A549 (cell line): ENCODE measurements around the gene DLG2. TPM values are rescaled to one million over a fixed set of nuclear protein-coding genes. Genes with fewer than 3 reads are reported as not detected.

Experiments
- ATAC-seq, 2 experiments: fragments of 200-7000 bp in 1 of 2; fragments of >200 bp in 1 of 2; cut with Nextera tagmentation in 1 of 2; cut with Tn5 transposase in 1 of 2; 3 replicates each; pipeline versions ENCODE4 v1.8.0 to v1.9.1; 2018 to 2020; ENCODE audit warnings: mild to moderate bottlenecking in 1 of 2, moderate library complexity in 1 of 2
- CTCF ChIA-PET: fragments of 300-600 bp; sonication (Branson Sonifier 250); formaldehyde crosslinking; extraction: SDS; loops from one replicate; lab custom pipeline; 2021; ENCODE audit warnings: antibody characterized with exemption, inconsistent platforms; lab: Yijun Ruan, JAX
- POLR2A ChIA-PET: fragments of 350-600 bp; formaldehyde crosslinking; extraction: SDS; loops from one replicate; lab custom pipeline; 2021; ENCODE audit warnings: antibody characterized with exemption, inconsistent platforms; lab: Yijun Ruan, JAX
- DNase-seq, 2 experiments: peaks; one replicate each; pipeline versions ENCODE4 v3.0.0 to v3.0.0-alpha.2; 2011 to 2016; ENCODE audit warnings: low read depth in 1 of 2, low spot score in 1 of 2
- FAIRE-seq: peaks from 2 replicates; lab custom pipeline; 2011; peaks lifted over from hg19 to GRCh38; lab: Jason Lieb, UNC
- H3K27ac ChIP-seq, 2 experiments: fragments of >200 bp; sonication (Bioruptor Twin); formaldehyde crosslinking; 3 replicates each; pipeline ENCODE4 v1.5.1; 2016 to 2017
- H3K4me1 ChIP-seq: fragments of >200 bp; sonication (Bioruptor Twin); formaldehyde crosslinking; 3 replicates; pipeline ENCODE4 v1.6.1; 2016
- H3K4me2 ChIP-seq: fragments of >200 bp; sonication (Bioruptor Twin); formaldehyde crosslinking; 3 replicates; pipeline ENCODE4 v1.6.1; 2016
- H3K4me3 ChIP-seq: fragments of >200 bp; sonication (Bioruptor Twin); formaldehyde crosslinking; 3 replicates; pipeline ENCODE4 v1.5.1; 2016
- H3K9me3 ChIP-seq: fragments of >200 bp; sonication (Bioruptor Twin); formaldehyde crosslinking; 3 replicates; pipeline ENCODE4 v1.6.1; 2016
- CBX2 ChIP-seq: fragments of 200-600 bp; sonication (generic); IDR thresholded peaks from 2 replicates; pipeline ENCODE4 v1.6.1; 2016; ENCODE audit warnings: low read depth, mild to moderate bottlenecking, borderline replicate concordance
- EHF ChIP-seq: fragments of 250-450 bp; sonication (Bioruptor Pico); IDR thresholded peaks from 2 replicates; pipeline ENCODE4 v1.5.0; 2020; ENCODE audit warnings: mild to moderate bottlenecking
- EHMT2 ChIP-seq: fragments of 200-600 bp; sonication (generic); IDR thresholded peaks from 2 replicates; pipeline ENCODE4 v1.6.1; 2016; ENCODE audit warnings: antibody characterized with exemption, low read depth, mild to moderate bottlenecking, moderate library complexity
- ELK1 ChIP-seq: fragments of 150-350 bp; IDR thresholded peaks from 2 replicates; pipeline ENCODE4 v1.6.1; 2014; ENCODE audit warnings: low read depth, mild to moderate bottlenecking, low read length
- EP300 ChIP-seq, 2 experiments: fragments of >200 bp; sonication (Bioruptor Twin); formaldehyde crosslinking; IDR thresholded peaks; 2 replicates in 1 of 2; 3 replicates in 1 of 2; pipeline ENCODE4 v1.6.1; 2016 to 2017
- HDAC2 ChIP-seq: fragments of 200-600 bp; sonication (generic); IDR thresholded peaks from 2 replicates; pipeline ENCODE4 v1.6.1; 2016
- HOXB13 ChIP-seq: fragments of 250-450 bp; sonication (Bioruptor Pico); IDR thresholded peaks from 2 replicates; pipeline ENCODE4 v1.5.0; 2020; ENCODE audit warnings: low read depth, mild to moderate bottlenecking, moderate library complexity
- HOXB5 ChIP-seq: fragments of 250-450 bp; sonication (Bioruptor Pico); IDR thresholded peaks from 2 replicates; pipeline ENCODE4 v1.5.0; 2020; ENCODE audit warnings: mild to moderate bottlenecking, moderate library complexity
- KDM1A ChIP-seq: fragments of 200-600 bp; sonication (generic); IDR thresholded peaks from 2 replicates; pipeline ENCODE4 v1.6.1; 2016; ENCODE audit warnings: low read depth, mild to moderate bottlenecking
- KDM5A ChIP-seq: fragments of 200-600 bp; sonication (generic); IDR thresholded peaks from 2 replicates; pipeline ENCODE4 v1.6.1; 2016; ENCODE audit warnings: antibody characterized with exemption, mild to moderate bottlenecking
- MAFK ChIP-seq: fragments of 450-650 bp; IDR thresholded peaks from 2 replicates; pipeline ENCODE4 v1.6.1; 2014; ENCODE audit not compliant: partially characterized antibody
- NPAS2 ChIP-seq: fragments of 250-450 bp; sonication (Bioruptor Pico); IDR thresholded peaks from 2 replicates; pipeline ENCODE4 v1.8.0; 2022; ENCODE audit warnings: mild to moderate bottlenecking, moderate library complexity, borderline replicate concordance
- POLR2A ChIP-seq: IDR thresholded peaks from 2 replicates; pipeline ENCODE4 v1.6.1; 2012; ENCODE audit warnings: mild to moderate bottlenecking, low read length
- POLR2AphosphoS2 ChIP-seq: conservative IDR thresholded peaks from 2 replicates; pipeline ENCODE4 v1.6.1; 2012; ENCODE audit warnings: low read length, improper control_type of control experiment, inconsistent platforms
- RAD21 ChIP-seq, 2 experiments: fragments of >200 bp in 1 of 2; sonication (Bioruptor Twin) in 1 of 2; formaldehyde crosslinking in 1 of 2; IDR thresholded peaks in 1 of 2; conservative IDR thresholded peaks in 1 of 2; 2 replicates in 1 of 2; 3 replicates in 1 of 2; pipeline ENCODE4 v1.6.1; 2012 to 2018; ENCODE audit warnings: inconsistent platforms in 1 of 2
- RCOR1 ChIP-seq: fragments of 150-350 bp; IDR thresholded peaks from 2 replicates; pipeline ENCODE4 v1.6.1; 2014; ENCODE audit warnings: antibody characterized with exemption, low read length, low read depth
- REST ChIP-seq: fragments of 200-600 bp; sonication (generic); IDR thresholded peaks from 2 replicates; pipeline ENCODE4 v1.6.1; 2016; ENCODE audit warnings: antibody characterized with exemption, mild to moderate bottlenecking, moderate library complexity
- RFX5 ChIP-seq: fragments of 450-650 bp; IDR thresholded peaks from 2 replicates; pipeline ENCODE4 v1.7.1; 2014; ENCODE audit warnings: antibody characterized with exemption, mild to moderate bottlenecking, moderate library complexity
- RNF2 ChIP-seq: fragments of 200-600 bp; sonication (generic); IDR thresholded peaks from 2 replicates; pipeline ENCODE4 v1.6.1; 2016; ENCODE audit warnings: low read depth, mild to moderate bottlenecking, antibody characterized with exemption, moderate library complexity, borderline replicate concordance
- ZFP36 ChIP-seq: fragments of 450-650 bp; IDR thresholded peaks from 2 replicates; pipeline ENCODE4 v1.6.1; 2014; ENCODE audit warnings: borderline replicate concordance; ENCODE audit not compliant: partially characterized antibody
- WGBS: methylation state at CpG from one replicate; pipeline ENCODE4 v1.1.6; 2017; ENCODE audit errors: missing lambda C conversion rate; 5-methylcytosine and 5-hydroxymethylcytosine counted together
- polyA plus RNA-seq, 4 experiments: library from polyadenylated mRNA; depleted of rRNA in 3 of 4; stranded (reverse); fragments of >200 nt; fragmentation: RNase III in 1 of 4; extraction: RNeasy Plus Mini Kit Qiagen cat#74134 plus additional on column Dnase treatment in 1 of 4; gene quantifications; 2 replicates in 3 of 4; 3 replicates in 1 of 4; pipeline ENCODE4 v1.2.3, GENCODE V29; 2011 to 2017
- TF ChIP-seq, protein P1 (sequence below): fragments of >200 bp; sonication (Bioruptor Twin); formaldehyde crosslinking; IDR thresholded peaks from 3 replicates; pipeline ENCODE4 v1.6.1; 2016
- TF ChIP-seq, protein P2 (sequence below): IDR thresholded peaks from 2 replicates; pipeline ENCODE4 v1.6.1; 2012
- TF ChIP-seq, protein P3 (sequence below): IDR thresholded peaks from 2 replicates; pipeline ENCODE4 v1.6.1; 2012
- TF ChIP-seq, protein P4 (sequence below): fragments of >200 bp; sonication (Bioruptor Twin); formaldehyde crosslinking; IDR thresholded peaks from 3 replicates; pipeline ENCODE4 v1.5.1; 2016

DLG2 gene
- polyA plus RNA-seq, 2 of the 4 experiments (the other 2 are of a cell fraction), result 0.26 to 0.79 TPM

DNA sequence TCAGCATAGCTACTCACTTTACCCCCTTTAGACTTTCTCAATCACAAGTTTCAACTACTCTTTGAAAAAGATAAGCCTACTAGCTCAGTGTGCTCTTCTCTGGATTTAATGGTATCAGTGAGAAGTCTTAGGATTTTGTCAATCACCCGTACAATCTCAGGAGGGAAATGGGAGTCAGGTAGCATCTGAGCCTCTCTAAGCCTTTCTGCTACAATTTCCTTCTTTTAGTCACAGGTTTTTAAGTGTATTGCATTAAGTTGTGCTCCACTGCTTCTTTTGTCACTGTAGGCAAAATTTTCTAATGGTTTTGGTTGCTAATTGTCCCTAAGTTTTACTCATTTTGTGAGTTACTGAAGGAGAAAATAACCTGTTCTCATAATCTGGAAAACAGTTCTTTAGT is 1582.4 kb downstream of the DLG2 start:
- H3K27ac ChIP-seq, result no peak overlapping the region
- POLR2A ChIA-PET, result no interaction called here
- no peak overlapping the region for H3K4me2 ChIP-seq
- ATAC-seq, result no peak
- DNase-seq, result no peak
- CTCF ChIA-PET, result no interaction called here
- H3K9me3 ChIP-seq, result no peaks in the 10 kb centered on the region
- no peaks in the 10 kb centered on the region for H3K4me1 ChIP-seq
- WGBS, result 4% methylated on average over 1 of the region's 1 CpG
- TF ChIP-seq REST, result no peak
- TF ChIP-seq, protein P1, sequence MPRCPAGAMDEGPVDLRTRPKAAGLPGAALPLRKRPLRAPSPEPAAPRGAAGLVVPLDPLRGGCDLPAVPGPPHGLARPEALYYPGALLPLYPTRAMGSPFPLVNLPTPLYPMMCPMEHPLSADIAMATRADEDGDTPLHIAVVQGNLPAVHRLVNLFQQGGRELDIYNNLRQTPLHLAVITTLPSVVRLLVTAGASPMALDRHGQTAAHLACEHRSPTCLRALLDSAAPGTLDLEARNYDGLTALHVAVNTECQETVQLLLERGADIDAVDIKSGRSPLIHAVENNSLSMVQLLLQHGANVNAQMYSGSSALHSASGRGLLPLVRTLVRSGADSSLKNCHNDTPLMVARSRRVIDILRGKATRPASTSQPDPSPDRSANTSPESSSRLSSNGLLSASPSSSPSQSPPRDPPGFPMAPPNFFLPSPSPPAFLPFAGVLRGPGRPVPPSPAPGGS, result no peak
- no peak for TF ChIP-seq NPAS2
- no peak for TF ChIP-seq HOXB5 (CRISPR knock-in tag)
- no peak for TF ChIP-seq EHMT2
- TF ChIP-seq POLR2A, result no peak
- TF ChIP-seq HOXB13 (CRISPR knock-in tag), result no peak
- TF ChIP-seq, all 56 proteins: peak for 0
- no peak for FAIRE-seq
- H3K4me3 ChIP-seq, result no peak overlapping the region

- CTCF ChIA-PET, result no interaction called here
- H3K4me1 ChIP-seq, result no peaks in the 10 kb centered on the region
- no peak for DNase-seq
- POLR2A ChIA-PET, result no interaction called here
- H3K4me3 ChIP-seq, result no peak overlapping the region
- WGBS, result 4% methylated on average over 2 of the region's 2 CpGs
- no peak for ATAC-seq
- H3K9me3 ChIP-seq, result no peaks in the 10 kb centered on the region
- H3K27ac ChIP-seq, result no peak overlapping the region
- TF ChIP-seq RNF2, result no peak
- no peak for TF ChIP-seq MAFK
- TF ChIP-seq RAD21 (conservative IDR thresholded peaks at IDR 0.05 in 1 of 2, IDR thresholded peaks at IDR 0.05 in 1 of 2), result no peak
- no peak for TF ChIP-seq HDAC2
- TF ChIP-seq POLR2AphosphoS2, result no peak
- TF ChIP-seq ZFP36, result no peak
- TF ChIP-seq, protein P2, sequence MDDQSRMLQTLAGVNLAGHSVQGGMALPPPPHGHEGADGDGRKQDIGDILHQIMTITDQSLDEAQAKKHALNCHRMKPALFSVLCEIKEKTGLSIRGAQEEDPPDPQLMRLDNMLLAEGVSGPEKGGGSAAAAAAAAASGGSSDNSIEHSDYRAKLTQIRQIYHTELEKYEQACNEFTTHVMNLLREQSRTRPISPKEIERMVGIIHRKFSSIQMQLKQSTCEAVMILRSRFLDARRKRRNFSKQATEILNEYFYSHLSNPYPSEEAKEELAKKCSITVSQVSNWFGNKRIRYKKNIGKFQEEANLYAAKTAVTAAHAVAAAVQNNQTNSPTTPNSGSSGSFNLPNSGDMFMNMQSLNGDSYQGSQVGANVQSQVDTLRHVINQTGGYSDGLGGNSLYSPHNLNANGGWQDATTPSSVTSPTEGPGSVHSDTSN, result no peak
- no peak overlapping the region for H3K4me2 ChIP-seq
- no peak for FAIRE-seq
These were observed 1590.4 kb downstream of the DLG2 start for GRCh38 chr11:84036664-84037194.

DNA sequence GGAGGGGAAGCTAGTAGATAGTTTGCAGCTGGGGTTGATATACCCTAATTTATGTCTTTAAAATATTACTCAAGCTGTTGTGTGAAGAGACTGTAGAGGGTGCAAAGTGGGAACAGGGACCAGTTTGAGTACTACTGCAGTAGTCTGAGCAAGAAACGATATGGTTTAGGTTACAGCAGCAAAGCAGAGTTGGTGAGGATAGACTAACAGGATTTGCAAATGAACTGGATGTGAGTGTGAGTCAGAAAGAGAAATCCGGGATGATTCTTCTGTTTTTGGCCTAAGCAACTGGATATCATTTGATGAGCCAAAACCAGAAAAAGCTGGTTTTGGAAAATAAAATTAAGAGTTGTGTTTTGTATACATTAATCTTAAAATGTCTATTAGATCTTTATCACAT is 1591.5 kb downstream of the DLG2 start:
- DNase-seq (no peak), ATAC-seq (no peak), FAIRE-seq (no peak)
- POLR2A ChIA-PET, result no interaction called here
- Histone ChIP-seq H3K4me2 (no peak overlapping the region), H3K9me3 (no peaks in the 10 kb centered on the region), H3K4me1 (no peaks in the 10 kb centered on the region), H3K4me3 (no peak overlapping the region), H3K27ac (no peak overlapping the region)
- WGBS, result 0% methylated on average over 2 of the region's 2 CpGs
- TF ChIP-seq EHF (CRISPR knock-in tag) (no peak), ELK1 (no peak), EP300 (IDR thresholded peaks at IDR 0.05) (no peak), CBX2 (no peak), KDM1A (no peak), KDM5A (no peak), RFX5 (no peak), MAFK (no peak), HDAC2 (no peak), RCOR1 (no peak)
- TF ChIP-seq, protein P3, sequence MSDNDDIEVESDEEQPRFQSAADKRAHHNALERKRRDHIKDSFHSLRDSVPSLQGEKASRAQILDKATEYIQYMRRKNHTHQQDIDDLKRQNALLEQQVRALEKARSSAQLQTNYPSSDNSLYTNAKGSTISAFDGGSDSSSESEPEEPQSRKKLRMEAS, result no peak
- TF ChIP-seq, protein P4, sequence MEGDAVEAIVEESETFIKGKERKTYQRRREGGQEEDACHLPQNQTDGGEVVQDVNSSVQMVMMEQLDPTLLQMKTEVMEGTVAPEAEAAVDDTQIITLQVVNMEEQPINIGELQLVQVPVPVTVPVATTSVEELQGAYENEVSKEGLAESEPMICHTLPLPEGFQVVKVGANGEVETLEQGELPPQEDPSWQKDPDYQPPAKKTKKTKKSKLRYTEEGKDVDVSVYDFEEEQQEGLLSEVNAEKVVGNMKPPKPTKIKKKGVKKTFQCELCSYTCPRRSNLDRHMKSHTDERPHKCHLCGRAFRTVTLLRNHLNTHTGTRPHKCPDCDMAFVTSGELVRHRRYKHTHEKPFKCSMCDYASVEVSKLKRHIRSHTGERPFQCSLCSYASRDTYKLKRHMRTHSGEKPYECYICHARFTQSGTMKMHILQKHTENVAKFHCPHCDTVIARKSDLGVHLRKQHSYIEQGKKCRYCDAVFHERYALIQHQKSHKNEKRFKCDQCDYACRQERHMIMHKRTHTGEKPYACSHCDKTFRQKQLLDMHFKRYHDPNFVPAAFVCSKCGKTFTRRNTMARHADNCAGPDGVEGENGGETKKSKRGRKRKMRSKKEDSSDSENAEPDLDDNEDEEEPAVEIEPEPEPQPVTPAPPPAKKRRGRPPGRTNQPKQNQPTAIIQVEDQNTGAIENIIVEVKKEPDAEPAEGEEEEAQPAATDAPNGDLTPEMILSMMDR, result no peak
- CTCF ChIA-PET, result no interaction called here
